Activated T-cell treated with anti-CD3 and anti-CD28 coated beads, Interleukin-2, amount 50 U/mL, for 72 hours (primary cell): Measurements from ENCODE around the gene VPS52. TPM values are rescaled to one million over a fixed set of nuclear protein-coding genes. Genes with fewer than 3 reads are reported as not detected.

ENCODE experiments used
- ATAC-seq, 2 donors: fragments of 150-1000 bp; cut with Tn5 transposase; replicated peaks in 1 of 2; 2 replicates each; pipeline ENCODE4 v1.10.0; 2021; ENCODE audit warnings: moderate library complexity in 2 of 2, mild to moderate bottlenecking in 1 of 2
- DNase-seq, 2 donors: peaks; one replicate each; pipeline ENCODE4 v3.0.0; 2021 to 2022; ENCODE audit warnings: mixed read lengths in 1 of 2
- H3K27ac Mint-ChIP-seq: one replicate; pipeline ENCODE4 v1.8.0; 2022; ENCODE audit warnings: mild to moderate bottlenecking, moderate library complexity, mixed read lengths
- H3K27me3 Mint-ChIP-seq: one replicate; pipeline ENCODE4 v1.8.0; 2022; ENCODE audit warnings: low read depth, mixed read lengths
- H3K36me3 Mint-ChIP-seq, 2 donors: one replicate each; pipeline ENCODE4 v1.8.0; 2022; ENCODE audit warnings: mixed read lengths in 2 of 2, mild to moderate bottlenecking in 1 of 2; ENCODE audit not compliant: insufficient read depth in 2 of 2
- H3K4me1 Mint-ChIP-seq: one replicate; pipeline ENCODE4 v1.8.0; 2022; ENCODE audit warnings: low read depth, mixed read lengths
- H3K4me3 Mint-ChIP-seq, 2 donors: one replicate each; pipeline ENCODE4 v1.8.0; 2022; ENCODE audit warnings: mild to moderate bottlenecking in 2 of 2, mixed read lengths in 2 of 2, moderate library complexity in 2 of 2
- H3K9me3 Mint-ChIP-seq, 2 donors: one replicate each; pipeline ENCODE4 v1.8.0; 2022; ENCODE audit warnings: mixed read lengths in 2 of 2
- total RNA-seq, 2 donors: library from RNA; stranded (reverse); gene quantifications; one replicate each; pipeline ENCODE4 v1.2.3, GENCODE V29; 2022

Gene VPS52
- total RNA-seq, 2 donors from 2014 or later: 50.7 to 54.9 TPM

GRCh38 chr6:33314515-33314942 is 42.9 kb upstream of the VPS52 start:
- ATAC-seq (peak; percentile 48), DNase-seq (peak; percentile 62 to 64)
- Mint-ChIP-seq H3K4me1 (peaks cover 74% of the 10 kb centered on the region), H3K36me3 (peaks cover 13 to 33% of the 10 kb centered on the region in 2 donors), H3K27me3 (no peaks in the 10 kb centered on the region), H3K9me3 (no peaks in the 10 kb centered on the region), H3K27ac (peak overlapping the region; percentile 98), H3K4me3 (peak overlapping the region; percentile 98)

- H3K36me3 Mint-ChIP-seq: peaks cover 11 to 31% of the 10 kb centered on the region in 2 donors
- peaks cover 70% of the 10 kb centered on the region for H3K4me1 Mint-ChIP-seq
Measured at GRCh38 chr6:33313709-33314514, 42.2 kb upstream of the VPS52 start, which contains the start of gene TAPBP. TAPBP (minus strand) TSS chr6:33314078; CDS start chr6:33314041, 37 bp downstream.

GRCh38 chr6:33313105-33313708 is 41.5 kb upstream of the VPS52 start:
- H3K9me3 Mint-ChIP-seq: no peaks in the 10 kb centered on the region
- H3K4me1 Mint-ChIP-seq: peaks cover 70% of the 10 kb centered on the region
- H3K4me3 Mint-ChIP-seq: peak overlapping the region; percentile 98
- H3K27ac Mint-ChIP-seq: peak overlapping the region; percentile 98
- ATAC-seq (peak; percentile 12 to 27), DNase-seq (peak; percentile 56 to 66)
- H3K27me3 Mint-ChIP-seq: no peaks in the 10 kb centered on the region
- peaks cover 12 to 31% of the 10 kb centered on the region in 2 donors for H3K36me3 Mint-ChIP-seq

More at GRCh38 chr6:33313709-33314514, 42.2 kb upstream of the VPS52 start, which contains the start of gene TAPBP:
- H3K27me3 Mint-ChIP-seq: no peaks in the 10 kb centered on the region
- DNase-seq (peak; percentile 84 to 88), ATAC-seq (peak; percentile 63)
- peak within 1 kb of the TSS; percentile 98 for H3K4me3 Mint-ChIP-seq
- no peaks in the 10 kb centered on the region for H3K9me3 Mint-ChIP-seq
- H3K27ac Mint-ChIP-seq: peak within 1 kb of the TSS; percentile 98

- H3K36me3 Mint-ChIP-seq: peaks cover 12 to 32% of the 10 kb centered on the region in 2 donors
- DNase-seq: peak; percentile 76 to 84
- H3K27me3 Mint-ChIP-seq: no peaks in the 10 kb centered on the region
- peak overlapping the region; percentile 98 for H3K27ac Mint-ChIP-seq
- H3K9me3 Mint-ChIP-seq: no peaks in the 10 kb centered on the region
- peaks cover 68% of the 10 kb centered on the region for H3K4me1 Mint-ChIP-seq
- peak overlapping the region; percentile 98 for H3K4me3 Mint-ChIP-seq
- ATAC-seq: peak; percentile 44 to 46
Measured at GRCh38 chr6:33312361-33313104, 40.9 kb upstream of the VPS52 start.

GRCh38 chr6:33306356-33306755 is 34.7 kb upstream of the VPS52 start:
- ATAC-seq (no peak), DNase-seq (no peak)
- H3K36me3 Mint-ChIP-seq: peaks cover 8 to 31% of the 10 kb centered on the region in 2 donors
- H3K27me3 Mint-ChIP-seq: no peaks in the 10 kb centered on the region
- H3K4me3 Mint-ChIP-seq: no peak overlapping the region
- H3K9me3 Mint-ChIP-seq: no peaks in the 10 kb centered on the region
- peaks cover 56% of the 10 kb centered on the region for H3K4me1 Mint-ChIP-seq
- H3K27ac Mint-ChIP-seq: no peak overlapping the region

GRCh38 chr6:33305052-33305451 is 33.4 kb upstream of the VPS52 start:
- Mint-ChIP-seq H3K27ac (peak overlapping the region; percentile 13), H3K4me1 (peaks cover 55% of the 10 kb centered on the region), H3K9me3 (no peaks in the 10 kb centered on the region), H3K4me3 (no peak overlapping the region), H3K36me3 (peaks cover 10 to 33% of the 10 kb centered on the region in 2 donors), H3K27me3 (no peaks in the 10 kb centered on the region)
- no peak for DNase-seq
- no peak for ATAC-seq

GRCh38 chr6:33304216-33304615 is 32.5 kb upstream of the VPS52 start:
- Mint-ChIP-seq H3K4me1 (peaks cover 59% of the 10 kb centered on the region), H3K4me3 (no peak overlapping the region), H3K27me3 (no peaks in the 10 kb centered on the region), H3K27ac (no peak overlapping the region), H3K9me3 (no peaks in the 10 kb centered on the region), H3K36me3 (peaks cover 16 to 38% of the 10 kb centered on the region in 2 donors)
- DNase-seq (no peak), ATAC-seq (no peak)

GRCh38 chr6:33301877-33302276 is 30.2 kb upstream of the VPS52 start:
- Mint-ChIP-seq H3K36me3 (peaks cover 16 to 30% of the 10 kb centered on the region in 2 donors), H3K4me1 (peaks cover 59% of the 10 kb centered on the region), H3K27ac (no peak overlapping the region), H3K9me3 (no peaks in the 10 kb centered on the region), H3K27me3 (no peaks in the 10 kb centered on the region), H3K4me3 (no peak overlapping the region)
- ATAC-seq (no peak), DNase-seq (no peak)

- peak; percentile 95 for DNase-seq
- ATAC-seq: peak; percentile 88 to 91
- H3K27me3 Mint-ChIP-seq: no peaks in the 10 kb centered on the region
- peak overlapping the region; percentile 86 for H3K27ac Mint-ChIP-seq
- H3K9me3 Mint-ChIP-seq: no peaks in the 10 kb centered on the region
- H3K4me1 Mint-ChIP-seq: peaks cover 43% of the 10 kb centered on the region
- H3K4me3 Mint-ChIP-seq: peak overlapping the region; percentile 98 to 100
- H3K36me3 Mint-ChIP-seq: peaks cover 13 to 25% of the 10 kb centered on the region in 2 donors
Measured at GRCh38 chr6:33299237-33299944, 27.7 kb upstream of the VPS52 start.

- peak; percentile 22 to 38 for ATAC-seq
- peak within 1 kb of the TSS; percentile 98 to 100 for H3K4me3 Mint-ChIP-seq
- H3K27me3 Mint-ChIP-seq: no peaks in the 10 kb centered on the region
- H3K27ac Mint-ChIP-seq: peak within 1 kb of the TSS; percentile 98
- peaks cover 39% of the 10 kb centered on the region for H3K4me1 Mint-ChIP-seq
- peaks cover 13 to 26% of the 10 kb centered on the region in 2 donors for H3K36me3 Mint-ChIP-seq
- no peaks in the 10 kb centered on the region for H3K9me3 Mint-ChIP-seq
- DNase-seq: peak; percentile 54 to 69
Measured at GRCh38 chr6:33298773-33299236, 27.1 kb upstream of the VPS52 start, which contains the start of gene RGL2. RGL2 (minus strand) TSS chr6:33298942; CDS start chr6:33298610, 332 bp downstream.

- H3K4me1 Mint-ChIP-seq: peaks cover 33% of the 10 kb centered on the region
- H3K36me3 Mint-ChIP-seq: peaks cover 10 to 23% of the 10 kb centered on the region in 2 donors
Measured at GRCh38 chr6:33297956-33298772, 26.5 kb upstream of the VPS52 start.

More at GRCh38 chr6:33297956-33298772, 26.5 kb upstream of the VPS52 start:
- Mint-ChIP-seq H3K27ac (peak overlapping the region; percentile 98), H3K27me3 (no peaks in the 10 kb centered on the region), H3K9me3 (no peaks in the 10 kb centered on the region), H3K4me3 (peak overlapping the region; percentile 98 to 100)
- ATAC-seq (peak; percentile 26 to 27), DNase-seq (peak; percentile 60 to 70)
